Loucy (cell line): Measurements from ENCODE around the gene CD200R1.

Source experiments
- H2AFZ ChIP-seq: fragments of 200-600 bp; sonication (generic); 2 replicates; pipeline ENCODE4 v1.6.0; 2016; ENCODE audit warnings: antibody characterized with exemption, mild to moderate bottlenecking, low read length, moderate library complexity
- H3F3A ChIP-seq: fragments of 200-600 bp; 2 replicates; pipeline ENCODE4 v1.6.0; 2016; ENCODE audit warnings: antibody characterized with exemption, low read depth, mild to moderate bottlenecking
- H3K27me3 ChIP-seq: fragments of 200-600 bp; sonication (generic); 2 replicates; pipeline ENCODE4 v1.6.1; 2014; ENCODE audit warnings: low read length, mild to moderate bottlenecking; ENCODE audit not compliant: insufficient read depth, poor library complexity, severe bottlenecking
- H3K36me3 ChIP-seq: fragments of 200-600 bp; sonication (generic); 2 replicates; pipeline ENCODE4 v1.6.1; 2016; ENCODE audit warnings: low read length; ENCODE audit not compliant: insufficient read depth
- H3K4me1 ChIP-seq: fragments of 200-600 bp; sonication (generic); 2 replicates; pipeline ENCODE4 v1.5.1; 2014; ENCODE audit warnings: low read length, mild to moderate bottlenecking; ENCODE audit not compliant: insufficient read depth, poor library complexity, severe bottlenecking
- H3K4me2 ChIP-seq: fragments of 200-600 bp; sonication (generic); 2 replicates; pipeline ENCODE4 v1.6.0; 2014; ENCODE audit warnings: antibody characterized with exemption, low read length, low read depth, mild to moderate bottlenecking; ENCODE audit not compliant: poor library complexity, severe bottlenecking
- H3K4me3 ChIP-seq: fragments of 200-600 bp; sonication (generic); 2 replicates; pipeline ENCODE4 v1.5.1; 2014; ENCODE audit warnings: low read length, mild to moderate bottlenecking, mixed read lengths; ENCODE audit not compliant: poor library complexity, severe bottlenecking
- H3K79me2 ChIP-seq: fragments of 200-600 bp; sonication (generic); 2 replicates; pipeline ENCODE4 v1.6.1; 2014; ENCODE audit warnings: low read length; ENCODE audit not compliant: insufficient read depth
- H3K9ac ChIP-seq: fragments of 200-600 bp; sonication (generic); 2 replicates; pipeline ENCODE4 v1.6.0; 2014; ENCODE audit warnings: mild to moderate bottlenecking, low read depth, low read length, moderate library complexity; ENCODE audit not compliant: poor library complexity, severe bottlenecking
- H3K9me2 ChIP-seq: fragments of 200-600 bp; sonication (generic); replicated peaks from 2 replicates; pipeline ENCODE4 v1.6.1; 2016; ENCODE audit warnings: low read depth, low read length, mixed read lengths
- H3K9me3 ChIP-seq: fragments of 200-600 bp; sonication (generic); 2 replicates; pipeline ENCODE4 v1.6.1; 2014; ENCODE audit warnings: mild to moderate bottlenecking, antibody characterized with exemption, low read length, low read depth; ENCODE audit not compliant: insufficient read depth
- H4K20me1 ChIP-seq: fragments of 200-600 bp; sonication (generic); 2 replicates; pipeline ENCODE4 v1.6.0; 2014; ENCODE audit warnings: antibody characterized with exemption, low read length, mild to moderate bottlenecking; ENCODE audit not compliant: insufficient read depth, poor library complexity, severe bottlenecking
- EZH2phosphoT487 ChIP-seq: fragments of 200-600 bp; IDR thresholded peaks from 2 replicates; pipeline ENCODE4 v1.6.1; 2018; ENCODE audit warnings: antibody characterized with exemption, mild to moderate bottlenecking, moderate library complexity, borderline replicate concordance
- TF ChIP-seq, protein P1 (sequence below): fragments of 200-600 bp; sonication (generic); conservative IDR thresholded peaks from 2 replicates; pipeline ENCODE4 v1.5.1; 2014; ENCODE audit warnings: mild to moderate bottlenecking, antibody characterized with exemption, low read length

Gene CD200R1

GRCh38 chr3:112948346-112948838 is 26.5 kb downstream of the CD200R1 start:
- no peaks in the 10 kb centered on the region for H3K36me3 ChIP-seq
- no peak overlapping the region for H3K4me2 ChIP-seq
- H3K27me3 ChIP-seq: no peaks in the 10 kb centered on the region
- no peak overlapping the region for H3K9ac ChIP-seq
- TF ChIP-seq, protein P1, sequence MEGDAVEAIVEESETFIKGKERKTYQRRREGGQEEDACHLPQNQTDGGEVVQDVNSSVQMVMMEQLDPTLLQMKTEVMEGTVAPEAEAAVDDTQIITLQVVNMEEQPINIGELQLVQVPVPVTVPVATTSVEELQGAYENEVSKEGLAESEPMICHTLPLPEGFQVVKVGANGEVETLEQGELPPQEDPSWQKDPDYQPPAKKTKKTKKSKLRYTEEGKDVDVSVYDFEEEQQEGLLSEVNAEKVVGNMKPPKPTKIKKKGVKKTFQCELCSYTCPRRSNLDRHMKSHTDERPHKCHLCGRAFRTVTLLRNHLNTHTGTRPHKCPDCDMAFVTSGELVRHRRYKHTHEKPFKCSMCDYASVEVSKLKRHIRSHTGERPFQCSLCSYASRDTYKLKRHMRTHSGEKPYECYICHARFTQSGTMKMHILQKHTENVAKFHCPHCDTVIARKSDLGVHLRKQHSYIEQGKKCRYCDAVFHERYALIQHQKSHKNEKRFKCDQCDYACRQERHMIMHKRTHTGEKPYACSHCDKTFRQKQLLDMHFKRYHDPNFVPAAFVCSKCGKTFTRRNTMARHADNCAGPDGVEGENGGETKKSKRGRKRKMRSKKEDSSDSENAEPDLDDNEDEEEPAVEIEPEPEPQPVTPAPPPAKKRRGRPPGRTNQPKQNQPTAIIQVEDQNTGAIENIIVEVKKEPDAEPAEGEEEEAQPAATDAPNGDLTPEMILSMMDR: no peak
- no peak for TF ChIP-seq EZH2phosphoT487
- H4K20me1 ChIP-seq: no peaks in the 10 kb centered on the region
- H3K79me2 ChIP-seq: no peaks in the 10 kb centered on the region
- no peak overlapping the region for H2AFZ ChIP-seq
- no peaks in the 10 kb centered on the region for H3K9me3 ChIP-seq
- H3K4me1 ChIP-seq: no peaks in the 10 kb centered on the region
- H3K9me2 ChIP-seq: no peaks in the 10 kb centered on the region
- no peaks in the 10 kb centered on the region for H3F3A ChIP-seq
- H3K4me3 ChIP-seq: no peak overlapping the region

DNA sequence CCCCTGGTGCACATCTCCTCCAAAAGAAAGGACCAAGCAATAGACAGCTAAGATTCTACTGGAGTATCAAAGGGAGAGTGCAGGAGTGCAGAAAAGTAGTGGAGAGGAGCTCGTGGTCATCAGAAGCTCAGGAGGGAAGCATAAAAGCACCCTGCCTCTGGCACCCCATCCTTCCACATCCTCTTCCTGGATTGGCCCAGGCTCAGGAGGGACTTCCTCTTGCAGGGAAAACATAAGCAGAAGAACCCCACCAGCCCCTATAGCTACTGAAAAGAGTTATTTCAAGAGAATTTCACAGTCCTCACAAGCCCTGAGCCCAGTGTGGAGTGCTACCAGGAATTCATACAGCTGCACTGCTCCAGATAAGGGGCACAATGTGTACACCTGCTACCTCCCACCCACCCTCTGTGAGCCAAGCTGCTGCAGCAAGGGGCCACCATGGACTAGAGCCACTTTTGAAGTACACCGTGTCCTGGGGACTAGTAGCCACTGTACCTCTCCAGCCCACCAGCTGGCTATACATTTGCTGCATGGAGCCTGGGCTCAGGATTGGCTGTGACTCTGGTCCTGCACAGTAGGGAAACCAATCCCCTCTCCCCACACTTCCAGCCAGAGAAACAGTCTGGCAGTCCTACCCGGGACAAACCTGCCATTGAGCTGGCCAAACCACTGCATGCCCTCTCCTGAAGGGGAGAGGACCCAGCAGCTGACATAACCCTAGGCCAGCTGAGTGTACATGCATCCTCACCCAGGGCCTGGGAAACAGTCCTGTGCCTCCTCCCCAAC is 43.0 kb downstream of the CD200R1 start:
- no peaks in the 10 kb centered on the region for H3F3A ChIP-seq
- H4K20me1 ChIP-seq: no peaks in the 10 kb centered on the region
- no peak overlapping the region for H3K4me3 ChIP-seq
- H3K79me2 ChIP-seq: no peaks in the 10 kb centered on the region
- H3K4me2 ChIP-seq: no peak overlapping the region
- TF ChIP-seq, protein P1: no peak
- TF ChIP-seq EZH2phosphoT487: no peak
- no peak overlapping the region for H3K9ac ChIP-seq
- no peaks in the 10 kb centered on the region for H3K9me2 ChIP-seq
- no peaks in the 10 kb centered on the region for H3K9me3 ChIP-seq
- no peaks in the 10 kb centered on the region for H3K36me3 ChIP-seq
- H3K4me1 ChIP-seq: no peaks in the 10 kb centered on the region
- no peaks in the 10 kb centered on the region for H3K27me3 ChIP-seq
- H2AFZ ChIP-seq: peak overlapping the region; percentile 68; the same call in 1 of the 2 replicates

DNA sequence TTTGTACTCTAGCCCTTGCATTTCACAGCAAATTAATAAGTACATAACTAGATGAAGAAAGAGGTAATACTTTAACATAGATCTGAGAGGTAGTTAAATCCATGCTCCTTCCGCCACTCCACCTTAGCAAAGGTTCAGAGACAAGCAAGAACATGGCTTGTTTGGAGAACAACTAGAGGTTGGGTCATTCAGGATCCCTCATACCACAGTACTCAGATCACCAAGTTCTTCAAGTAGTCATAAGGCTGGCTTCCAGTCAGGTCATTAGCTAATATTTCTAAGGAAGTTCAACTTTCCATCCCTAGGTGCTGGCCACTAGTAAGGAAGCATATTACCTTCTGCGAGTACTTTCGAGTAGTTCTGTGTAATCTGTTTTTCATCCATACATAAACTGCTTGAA is 44.1 kb downstream of the CD200R1 start:
- TF ChIP-seq EZH2phosphoT487: no peak
- TF ChIP-seq, protein P1: no peak
- H3K4me2 ChIP-seq: no peak overlapping the region
- H3K4me3 ChIP-seq: no peak overlapping the region

More for the DNA sequence above, 44.1 kb downstream of the CD200R1 start:
- no peaks in the 10 kb centered on the region for H3K27me3 ChIP-seq
- H4K20me1 ChIP-seq: no peaks in the 10 kb centered on the region
- H3K4me1 ChIP-seq: no peaks in the 10 kb centered on the region
- H3K79me2 ChIP-seq: no peaks in the 10 kb centered on the region
- H3K9ac ChIP-seq: no peak overlapping the region
- no peaks in the 10 kb centered on the region for H3K9me3 ChIP-seq
- H3K9me2 ChIP-seq: no peaks in the 10 kb centered on the region
- no peaks in the 10 kb centered on the region for H3K36me3 ChIP-seq
- H2AFZ ChIP-seq: no peak overlapping the region
- no peaks in the 10 kb centered on the region for H3F3A ChIP-seq
